ENCODE results near the gene TNFRSF17.
A peak's percentile ranks its signal among the peaks of the same experiment; 100 is the strongest.
"Not testable (repeated sequence)": the region's sequence is repeated elsewhere in the genome, so short reads cannot be mapped to it uniquely, and the experiment has no call there.

The TNFRSF17 gene

GRCh38 chr16:11964761-11965551 lies at the start of gene TNFRSF17:
Gene TNFRSF17 (plus strand): TSS chr16:11965210. CDS start chr16:11965325, 115 bp downstream.
- DNase-seq: no peak

- DNase-seq: peak; percentile 82
Observed at GRCh38 chr16:11915644-11916523, 49.1 kb upstream of the TNFRSF17 start, which contains the start of gene GSPT1. Gene GSPT1 (minus strand): TSS chr16:11915956. CDS start chr16:11915720, 236 bp downstream.

GRCh38 chr16:11916524-11917285 lies 48.3 kb upstream of the TNFRSF17 start:
- DNase-seq: peak; percentile 21

- not testable (repeated sequence) for DNase-seq
Observed at GRCh38 chr16:11924046-11924445, 41.0 kb upstream of the TNFRSF17 start.

- not testable (repeated sequence) for DNase-seq
Observed at GRCh38 chr16:11927350-11927749, 37.7 kb upstream of the TNFRSF17 start.

GRCh38 chr16:11941945-11942344 lies 23.1 kb upstream of the TNFRSF17 start, which contains the start of gene NPIPB2:
Gene NPIPB2 (minus strand): TSS chr16:11942045. CDS start chr16:11942045, 0 bp downstream.
- not testable (repeated sequence) for DNase-seq

- DNase-seq: no peak
Observed at GRCh38 chr16:11946433-11946832, 18.6 kb upstream of the TNFRSF17 start.

- no peak for DNase-seq
Observed at GRCh38 chr16:11948819-11949218, 16.2 kb upstream of the TNFRSF17 start.

GRCh38 chr16:11949527-11949926 lies 15.5 kb upstream of the TNFRSF17 start:
- DNase-seq: peak; percentile 21

- DNase-seq: no peak
Observed at GRCh38 chr16:11950388-11950787, 14.6 kb upstream of the TNFRSF17 start.

GRCh38 chr16:11953576-11953975 lies 11.4 kb upstream of the TNFRSF17 start:
- not testable (repeated sequence) for DNase-seq

- peak; percentile 27 for DNase-seq
Observed at GRCh38 chr16:11955713-11956123, 9.3 kb upstream of the TNFRSF17 start.

- DNase-seq: no peak
Observed at GRCh38 chr16:11956558-11956957, 8.5 kb upstream of the TNFRSF17 start.

- no peak for DNase-seq
Observed at GRCh38 chr16:11957591-11958395, 7.2 kb upstream of the TNFRSF17 start.

- DNase-seq: not testable (repeated sequence)
Observed at GRCh38 chr16:11962457-11962856, 2.6 kb upstream of the TNFRSF17 start.

- not testable (repeated sequence) for DNase-seq
Observed at GRCh38 chr16:11962978-11963377, 2.0 kb upstream of the TNFRSF17 start.

GRCh38 chr16:11963706-11964105 lies 1.3 kb upstream of the TNFRSF17 start:
- DNase-seq: no peak

GRCh38 chr16:11966173-11966572 lies 1.2 kb downstream of the TNFRSF17 start:
- no peak for DNase-seq

- DNase-seq: no peak
Observed at GRCh38 chr16:11967195-11967911, 2.3 kb downstream of the TNFRSF17 start.

- DNase-seq: no peak
Observed at GRCh38 chr16:11968577-11968976, 3.6 kb downstream of the TNFRSF17 start.

GRCh38 chr16:11970292-11970691 lies 5.3 kb downstream of the TNFRSF17 start:
- not testable (repeated sequence) for DNase-seq
